ENCODE measurements around the gene EFCAB10.

- TF ChIP-seq CTCF (IDR thresholded peaks at IDR 0.05; ENCODE audit: poor library complexity, severe bottlenecking) (no peak), TAF1 (IDR thresholded peaks at IDR 0.05; ENCODE audit: low read depth) (no peak)
Measured at GRCh38 chr7:105524840-105525239, 56.5 kb downstream of the EFCAB10 start.

Data from neural cell (in vitro differentiated cells).